ENCODE results near the gene ZBTB24.

ZBTB24 gene

DNA sequence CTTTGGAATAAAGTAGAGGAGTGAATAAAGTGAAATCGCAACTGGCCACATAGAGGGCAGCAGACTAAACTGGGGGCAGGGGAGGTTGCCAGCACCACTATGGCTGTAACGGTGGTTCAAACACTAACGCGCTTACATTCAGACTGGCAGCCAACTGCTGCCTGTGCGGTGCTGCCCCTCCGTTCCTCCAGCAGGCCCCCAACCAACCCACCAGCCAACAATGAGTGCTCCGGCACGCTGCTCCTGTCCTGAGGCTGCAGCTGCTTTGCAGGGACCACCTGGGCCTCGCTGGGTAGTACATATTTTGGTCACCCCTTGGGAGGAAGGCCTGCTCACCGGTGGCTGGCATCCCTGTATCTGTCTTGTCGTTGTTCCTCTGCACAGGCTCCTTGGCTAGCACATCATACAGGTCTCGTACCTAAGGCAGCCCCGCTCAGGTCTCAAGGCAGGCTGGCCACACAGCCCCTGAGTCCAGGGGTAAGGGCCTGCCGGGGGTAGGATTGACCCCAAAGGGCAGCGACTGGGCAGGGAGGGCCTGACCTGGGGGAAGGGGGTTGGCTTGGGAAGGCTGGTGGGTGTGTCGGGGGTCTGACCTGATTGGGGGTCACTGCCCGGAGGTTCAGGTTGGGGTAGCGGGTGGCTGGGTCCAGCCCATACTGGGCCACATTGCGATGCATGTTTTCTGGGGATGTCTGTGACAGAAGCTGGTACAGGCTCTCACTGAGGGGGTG lies 33.8 kb downstream of the ZBTB24 start:
- DNase-seq = no peak

DNA sequence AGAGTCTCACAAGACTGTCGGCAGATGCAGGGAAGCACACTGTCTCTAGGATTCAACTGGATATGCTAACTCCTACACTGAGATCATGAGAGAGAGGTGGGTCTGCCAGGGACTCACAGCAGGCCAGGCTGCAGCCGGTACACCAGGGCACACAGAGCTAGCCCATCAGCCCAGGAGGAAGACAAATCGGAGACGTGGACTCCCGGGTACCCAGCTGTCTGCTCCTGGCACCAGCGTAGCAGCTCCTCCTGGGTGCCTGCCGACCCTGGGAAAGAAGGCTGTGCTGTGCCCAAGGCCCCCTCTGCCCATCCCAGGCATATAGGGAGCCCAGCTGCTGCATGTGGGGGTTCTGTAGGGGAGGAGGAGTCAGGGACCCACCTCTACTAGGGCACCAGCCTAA lies 34.4 kb downstream of the ZBTB24 start:
- DNase-seq = no peak

DNA sequence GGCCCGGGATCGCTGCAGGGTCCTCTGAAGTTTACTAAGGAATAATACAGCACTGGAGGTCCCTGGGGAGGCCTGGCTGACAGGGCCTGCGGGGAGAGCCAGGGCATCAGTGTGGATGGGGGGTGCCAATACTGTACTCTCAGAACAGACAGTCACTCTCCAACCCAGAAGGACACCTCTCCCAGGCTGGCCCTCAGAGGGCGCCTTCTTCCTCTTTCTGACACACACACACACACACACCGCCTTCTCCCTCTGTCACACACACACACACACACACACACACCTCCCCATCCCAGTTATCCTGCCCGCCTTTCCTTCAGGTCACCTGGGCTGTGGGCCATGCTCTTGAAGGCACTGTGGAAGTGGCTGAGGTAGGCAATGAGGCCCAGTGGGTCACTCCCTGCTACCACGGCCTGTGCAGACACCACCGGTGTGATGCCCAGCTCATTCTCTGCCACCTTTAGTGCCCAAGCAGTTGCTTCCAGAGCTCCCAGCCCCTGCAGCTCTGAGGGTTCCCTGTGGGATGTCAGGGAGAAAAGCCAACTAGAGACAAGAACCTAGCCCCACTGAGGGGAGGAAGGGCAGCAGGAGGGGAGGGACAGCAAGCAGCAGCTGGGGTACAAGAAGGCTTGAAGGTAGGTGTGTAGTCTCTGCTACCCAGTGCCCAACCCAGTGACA lies 35.0 kb downstream of the ZBTB24 start:
- no peak for DNase-seq

GRCh38 chr6:109447087-109447486 lies 35.9 kb downstream of the ZBTB24 start:
- DNase-seq = no peak

DNA sequence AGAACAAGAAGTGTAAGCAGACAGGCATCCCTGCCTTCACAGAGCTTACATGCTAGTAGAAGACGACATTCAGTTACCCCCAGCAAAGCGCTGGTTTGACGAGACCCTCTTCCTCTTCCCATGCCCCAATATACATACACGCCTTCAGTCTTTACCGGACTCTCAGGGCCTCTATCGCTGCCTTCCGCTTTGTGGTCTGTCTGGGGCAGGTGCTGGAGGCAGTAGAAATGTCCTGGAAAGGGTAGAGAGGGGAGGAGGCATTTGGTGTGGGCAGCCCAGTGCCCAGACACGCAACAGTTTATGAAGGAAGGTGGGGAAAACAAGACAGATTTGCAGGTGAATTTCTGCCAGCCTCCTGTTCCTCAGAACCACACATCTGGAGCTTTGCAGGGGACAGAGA lies 36.5 kb downstream of the ZBTB24 start:
- DNase-seq = no peak

DNA sequence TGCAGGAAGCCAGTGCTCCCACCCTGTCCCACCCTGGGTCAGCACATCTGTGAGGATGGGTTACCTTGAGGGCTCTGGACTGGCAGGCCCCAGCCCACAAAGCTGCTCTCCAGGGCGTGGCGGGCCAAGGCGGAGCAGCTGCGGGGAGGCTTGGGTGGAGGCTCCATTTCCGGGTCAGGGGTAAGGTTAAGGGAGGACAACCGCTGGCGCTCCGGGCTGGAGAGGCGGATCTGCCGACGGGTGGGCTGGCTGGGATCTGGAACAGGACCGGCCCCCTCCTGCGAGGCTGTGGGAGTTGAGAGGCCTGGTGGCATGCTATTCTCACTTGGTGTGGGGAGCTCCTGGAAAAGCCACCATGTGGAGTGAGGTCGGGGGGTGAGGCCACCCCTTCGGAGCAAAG lies 36.9 kb downstream of the ZBTB24 start:
- no peak for DNase-seq

DNA sequence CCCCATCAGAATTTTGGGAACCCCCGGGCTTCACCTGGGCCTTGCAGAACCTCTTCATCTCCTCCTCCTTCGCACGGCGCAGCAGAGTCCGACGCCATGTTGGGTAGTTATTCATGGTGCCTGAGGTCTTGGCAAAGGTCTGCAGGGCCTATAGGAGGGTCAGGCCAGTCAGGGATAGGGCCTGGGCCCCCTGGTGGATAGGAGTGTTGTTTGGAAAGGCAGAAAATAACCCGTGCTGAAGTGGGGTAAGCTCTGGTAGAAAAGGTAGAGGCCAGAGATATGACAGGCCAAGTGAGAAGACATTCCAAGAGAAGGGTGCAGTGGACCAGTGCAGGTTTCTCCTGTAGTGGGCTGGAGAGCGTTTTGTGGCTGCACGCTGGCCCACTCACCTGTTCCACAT lies 37.6 kb downstream of the ZBTB24 start:
- DNase-seq = no peak

DNA sequence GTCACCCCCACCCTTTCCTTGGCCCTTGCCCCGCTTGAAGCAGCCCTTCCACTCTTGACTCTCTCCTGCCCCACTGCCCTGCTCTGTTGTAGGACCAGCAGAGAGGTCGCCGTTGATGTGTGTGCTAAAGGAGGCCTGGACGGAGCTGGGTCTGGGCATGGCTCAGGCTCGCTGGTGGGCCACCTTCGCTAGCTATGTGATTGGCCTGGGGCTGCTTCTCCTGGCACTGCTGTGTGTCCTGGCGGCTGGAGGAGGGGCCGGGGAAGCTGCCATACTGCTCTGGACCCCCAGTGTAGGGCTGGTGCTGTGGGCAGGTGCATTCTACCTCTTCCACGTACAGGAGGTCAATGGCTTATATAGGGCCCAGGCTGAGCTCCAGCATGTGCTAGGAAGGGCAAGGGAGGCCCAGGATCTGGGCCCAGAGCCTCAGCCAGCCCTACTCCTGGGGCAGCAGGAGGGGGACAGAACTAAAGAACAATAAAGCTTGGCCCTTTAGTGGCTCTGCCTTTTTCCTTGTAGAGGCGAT lies 39.5 kb downstream of the ZBTB24 start:
- no peak for DNase-seq

- DNase-seq = no peak
Observed at GRCh38 chr6:109442393-109442924, 40.6 kb downstream of the ZBTB24 start.

DNA sequence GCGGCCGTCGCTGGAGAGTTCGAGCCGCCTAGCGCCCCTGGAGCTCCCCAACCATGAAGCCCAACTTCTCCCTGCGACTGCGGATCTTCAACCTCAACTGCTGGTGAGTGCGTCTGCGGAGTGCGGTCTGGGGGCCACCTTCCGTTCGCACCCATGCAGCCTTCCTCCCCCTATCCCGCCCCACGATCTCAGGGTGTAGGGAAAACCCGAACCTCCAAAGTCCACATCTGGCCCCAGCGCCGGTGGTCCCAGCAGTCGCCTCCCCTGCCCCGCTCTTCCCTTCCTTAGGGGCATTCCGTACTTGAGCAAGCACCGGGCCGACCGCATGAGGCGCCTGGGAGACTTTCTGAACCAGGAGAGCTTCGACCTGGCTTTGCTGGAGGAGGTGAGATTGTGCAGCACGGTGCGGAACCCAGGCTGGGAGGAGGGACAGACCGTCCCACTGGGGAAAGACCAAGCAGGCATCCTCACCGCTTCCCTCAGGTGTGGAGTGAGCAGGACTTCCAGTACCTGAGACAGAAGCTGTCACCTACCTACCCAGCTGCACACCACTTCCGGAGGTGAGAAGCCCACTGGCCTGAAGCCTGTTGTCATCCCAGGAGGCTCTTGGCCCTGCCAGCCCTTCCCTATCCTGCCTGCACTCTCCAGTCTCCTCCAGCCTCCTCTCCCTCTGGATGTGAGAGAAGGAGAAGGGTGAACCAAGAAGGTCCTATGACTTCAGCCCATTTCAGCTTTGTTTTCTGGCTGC lies 41.8 kb downstream of the ZBTB24 start:
- DNase-seq = peak; percentile 62

- DNase-seq = peak; percentile 86
Observed at GRCh38 chr6:109440331-109441068, 42.5 kb downstream of the ZBTB24 start, which contains the start of the genes PPIL6 and SMPD2. Gene PPIL6 (minus strand): TSS chr6:109440628. CDS start chr6:109440590, 38 bp downstream. Gene SMPD2 (plus strand): TSS chr6:109440724. CDS start chr6:109441122, 398 bp downstream.

DNA sequence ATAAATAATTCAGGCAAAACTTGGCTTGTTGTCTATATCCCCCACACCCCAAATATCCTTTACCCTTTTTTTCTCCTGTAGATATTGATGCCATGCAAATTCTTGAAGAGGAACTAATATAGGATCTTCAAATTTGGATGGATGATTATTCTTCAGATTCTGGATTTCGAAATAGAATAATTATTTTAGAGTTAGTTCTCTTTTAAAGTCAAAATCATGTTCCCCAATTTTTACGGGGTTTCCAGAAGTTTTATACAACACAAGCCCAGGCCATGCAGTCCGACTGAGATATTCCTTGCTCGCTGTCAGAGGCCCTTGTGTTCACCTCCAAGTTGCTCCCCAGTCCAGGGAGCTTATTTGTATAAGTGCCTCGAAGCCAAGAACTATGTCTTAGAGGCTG lies 47.0 kb downstream of the ZBTB24 start:
- DNase-seq = no peak

- DNase-seq = no peak
Observed at GRCh38 chr6:109434456-109434855, 48.6 kb downstream of the ZBTB24 start.

- no peak for DNase-seq
Observed at GRCh38 chr6:109429496-109429895, 53.5 kb downstream of the ZBTB24 start.

DNA sequence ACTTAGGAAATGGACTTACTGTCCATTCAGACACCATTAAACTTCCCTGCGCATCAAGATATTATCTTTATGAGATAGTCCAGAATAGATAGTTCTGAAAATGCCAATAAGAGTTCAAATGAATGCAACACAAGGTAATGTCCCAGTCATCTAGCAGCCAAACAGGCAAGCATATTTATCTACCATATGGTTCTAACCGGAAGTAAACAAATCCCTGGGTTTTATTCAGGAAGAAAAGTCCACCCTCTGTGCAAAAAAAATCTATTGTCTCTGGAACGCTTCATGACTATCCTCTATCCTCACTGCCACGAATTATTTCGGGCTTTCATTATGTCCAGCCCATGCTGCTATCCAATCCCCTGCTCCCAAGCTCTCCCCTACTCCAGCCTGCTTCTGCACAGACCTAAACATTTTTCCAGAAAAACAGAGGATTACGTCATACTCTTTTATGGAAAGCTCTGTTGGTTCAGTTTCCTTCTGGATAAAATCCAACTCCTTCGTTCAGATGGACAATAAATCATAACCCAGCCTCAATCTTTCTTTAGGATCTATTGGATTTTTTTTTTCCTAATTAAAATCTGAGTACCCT lies 54.0 kb downstream of the ZBTB24 start:
- no peak for DNase-seq

DNA sequence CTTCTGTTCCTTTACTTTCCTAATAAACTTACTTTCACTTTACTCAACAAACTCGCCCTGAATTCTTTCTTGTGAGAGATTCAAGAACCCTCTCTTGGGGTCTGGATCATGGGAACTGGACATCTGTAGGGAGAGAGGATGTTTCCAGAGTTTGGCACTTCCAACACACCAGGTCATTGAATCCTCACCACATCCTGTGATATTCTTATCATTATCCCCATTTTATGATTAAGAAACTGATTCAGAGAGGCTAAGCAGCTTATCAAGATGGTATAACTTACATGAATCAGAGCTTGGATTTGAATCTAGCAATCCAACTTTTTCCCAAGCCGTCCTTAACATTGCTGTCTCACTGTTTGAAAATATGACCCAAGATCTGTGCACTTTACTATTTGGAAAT lies 58.1 kb downstream of the ZBTB24 start:
- no peak for DNase-seq

DNA sequence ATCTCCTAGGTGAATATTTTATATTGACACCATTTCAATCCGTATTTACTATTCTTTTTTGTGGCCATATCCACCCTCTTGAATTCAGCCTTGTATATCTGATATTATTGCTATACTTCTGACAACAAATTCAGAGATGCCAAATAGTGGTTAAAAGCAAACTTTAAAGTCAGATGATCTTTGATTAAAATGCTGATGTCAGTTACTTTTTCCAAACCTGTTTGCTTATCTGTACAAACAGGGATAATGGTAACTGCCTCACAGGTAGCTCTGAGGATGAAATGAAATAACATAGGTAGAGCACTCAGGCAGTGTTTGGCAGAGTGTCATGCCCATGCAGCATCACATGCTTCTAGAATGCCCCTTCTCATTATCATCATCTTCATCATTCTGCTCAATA lies 61.8 kb downstream of the ZBTB24 start:
- DNase-seq = no peak

GRCh38 chr6:109420751-109421150 lies 62.3 kb downstream of the ZBTB24 start:
- DNase-seq = no peak

- DNase-seq = no peak
Observed at GRCh38 chr6:109417646-109418045, 65.4 kb downstream of the ZBTB24 start.
